B cell (primary cell): Measurements from ENCODE around the gene ARX. TPM values are rescaled to one million over a fixed set of nuclear protein-coding genes. Genes with fewer than 3 reads are reported as not detected.
A peak's percentile ranks its signal among the peaks of the same experiment; 100 is the strongest.

Source experiments
- ATAC-seq: fragments of 200-7000 bp; cut with Tn5 transposase; one replicate; pipeline ENCODE4 v1.10.0; 2021; ENCODE audit warnings: low read depth, mild to moderate bottlenecking, moderate number of reproducible peaks, moderate library complexity
- CTCF ChIA-PET: fragments of 350-600 bp; sonication (Branson Sonifier 250); formaldehyde crosslinking; loops from one replicate; lab custom pipeline; 2021; ENCODE audit warnings: antibody characterized with exemption, inconsistent platforms; lab: Charles Lee
- POLR2A ChIA-PET: fragments of 350-600 bp; sonication (Branson Sonifier 250); formaldehyde crosslinking; loops from one replicate; lab custom pipeline; 2021; ENCODE audit warnings: antibody characterized with exemption; lab: Charles Lee
- DNase-seq: peaks from one replicate; pipeline ENCODE4 v3.0.0; 2013
- H2AFZ ChIP-seq: 2 replicates; pipeline ENCODE4 v1.6.1; 2012; ENCODE audit warnings: mild to moderate bottlenecking, low read depth, low read length; ENCODE audit not compliant: insufficient read depth, poor library complexity, severe bottlenecking
- H3K27ac ChIP-seq, 2 donors: 1 replicate in 1 of 2; 2 replicates in 1 of 2; pipeline ENCODE4 v1.5.1; 2012 to 2013; ENCODE audit warnings: low read length in 2 of 2, mild to moderate bottlenecking in 2 of 2, moderate library complexity in 1 of 2
- H3K27me3 ChIP-seq, 4 experiments: fragments of 200-600 bp in 1 of 4; sonication (generic) in 1 of 4; replicated peaks in 1 of 4; 1 replicate in 2 of 4; 2 replicates in 2 of 4; pipeline versions ENCODE4 v1.6.1 to v1.7.0; 2013 to 2016; ENCODE audit warnings: low read length in 3 of 4, mild to moderate bottlenecking in 2 of 4, mixed read lengths in 1 of 4, moderate library complexity in 1 of 4; ENCODE audit not compliant: insufficient read depth in 4 of 4, control insufficient read depth in 3 of 4; ENCODE audit errors: control extremely low read depth in 1 of 4
- H3K36me3 ChIP-seq, 2 experiments: replicated peaks in 1 of 2; 1 replicate in 1 of 2; 2 replicates in 1 of 2; pipeline versions ENCODE4 v1.6.1 to v1.7.1; 2013; ENCODE audit warnings: low read length in 1 of 2; ENCODE audit not compliant: insufficient read depth in 2 of 2, control insufficient read depth in 1 of 2; ENCODE audit errors: control extremely low read depth in 1 of 2, extremely low read depth in 1 of 2
- H3K4me1 ChIP-seq, 2 donors: fragments of 200-600 bp in 1 of 2; sonication (generic) in 1 of 2; 1 replicate in 1 of 2; 2 replicates in 1 of 2; pipeline versions ENCODE4 v1.5.1 to v1.6.1; 2013 to 2017; ENCODE audit warnings: low read length in 2 of 2; ENCODE audit not compliant: control insufficient read depth in 2 of 2, insufficient read depth in 2 of 2
- H3K4me2 ChIP-seq: replicated peaks from 2 replicates; pipeline ENCODE3; 2012; ENCODE audit warnings: mild to moderate bottlenecking, low read depth, low read length; ENCODE audit not compliant: poor library complexity, severe bottlenecking
- H3K4me3 ChIP-seq, 5 experiments: fragments of 200-600 bp in 1 of 5; sonication (generic) in 1 of 5; 1 replicate in 3 of 5; 2 replicates in 2 of 5; pipeline versions ENCODE4 v1.5.1 to v1.7.0; 2011 to 2016; ENCODE audit warnings: low read length in 4 of 5, mild to moderate bottlenecking in 4 of 5, low read depth in 2 of 5, control low read depth in 1 of 5, moderate library complexity in 1 of 5; ENCODE audit not compliant: insufficient read depth in 1 of 5; ENCODE audit errors: control extremely low read depth in 1 of 5, extremely low read depth in 1 of 5
- H3K79me2 ChIP-seq: fragments of 200-600 bp; sonication (generic); one replicate; pipeline ENCODE4 v1.6.0; 2016; ENCODE audit warnings: low read length; ENCODE audit not compliant: control insufficient read depth, insufficient read depth
- H3K9ac ChIP-seq: fragments of 200-600 bp; sonication (generic); 2 replicates; pipeline ENCODE4 v1.6.1; 2017; ENCODE audit warnings: mild to moderate bottlenecking, low read length, moderate library complexity
- H3K9me3 ChIP-seq, 3 donors: one replicate each; pipeline versions ENCODE4 v1.6.1 to v1.7.1; 2013; ENCODE audit warnings: low read length in 2 of 3; ENCODE audit not compliant: control insufficient read depth in 2 of 3, insufficient read depth in 1 of 3; ENCODE audit errors: control extremely low read depth in 1 of 3
- H4K20me1 ChIP-seq: 2 replicates; pipeline ENCODE4 v1.6.0; 2012; ENCODE audit warnings: mild to moderate bottlenecking, low read length; ENCODE audit not compliant: insufficient read depth, control insufficient read depth, poor library complexity, severe bottlenecking
- H3K27ac Mint-ChIP-seq: one replicate; pipeline ENCODE4 v1.8.0; 2021; ENCODE audit warnings: mixed read lengths
- H3K27me3 Mint-ChIP-seq: one replicate; pipeline ENCODE4 v1.8.0; 2021; ENCODE audit warnings: mixed read lengths
- H3K4me1 Mint-ChIP-seq: one replicate; pipeline ENCODE4 v1.8.0; 2021; ENCODE audit warnings: mixed read lengths
- H3K4me3 Mint-ChIP-seq: one replicate; pipeline ENCODE4 v1.8.0; 2021; ENCODE audit warnings: mixed read lengths
- H3K9me3 Mint-ChIP-seq: one replicate; pipeline ENCODE4 v1.8.0; 2022; ENCODE audit warnings: mixed read lengths; ENCODE audit not compliant: insufficient read depth
- CTCF ChIP-seq: fragments of 200-600 bp; IDR thresholded peaks from one replicate; pipeline ENCODE4 v1.8.0; 2022; ENCODE audit warnings: antibody characterized with exemption, mild to moderate bottlenecking
- EZH2 ChIP-seq: IDR thresholded peaks from 2 replicates; pipeline ENCODE4 v1.6.1; 2012; ENCODE audit warnings: borderline replicate concordance, low read depth, mild to moderate bottlenecking, moderate library complexity, low read length; ENCODE audit not compliant: insufficient read depth, poor library complexity, severe bottlenecking
- WGBS: methylation state at CpG from one replicate; pipeline ENCODE4 v1.1.5; 2013; ENCODE audit warnings: missing lambda C conversion rate; ENCODE audit not compliant: insufficient coverage; 5-methylcytosine and 5-hydroxymethylcytosine counted together
- intact Hi-C: fragments of 100-400 bp; cut with micrococcal nuclease; formaldehyde crosslinking; loops from one replicate; pipeline ENCODE4 v1.10.0; 2022
- polyA plus RNA-seq: library from polyadenylated mRNA; depleted of rRNA; stranded (reverse); fragments of >200 nt; gene quantifications from 2 replicates; pipeline ENCODE4 v1.2.3, GENCODE V29; 2012
- total RNA-seq, 2 donors: library from RNA; stranded (reverse); fragments of 120-200 nt in 1 of 2; gene quantifications; 1 replicate in 1 of 2; 2 replicates in 1 of 2; pipeline versions ENCODE4 v1.2.3 to v1.2.4, GENCODE V29; 2013 to 2022

ARX gene
- total and polyA plus RNA-seq, 2 donors (not counting 1 experiment from before 2014, with no cell fraction given) = not detected

DNA sequence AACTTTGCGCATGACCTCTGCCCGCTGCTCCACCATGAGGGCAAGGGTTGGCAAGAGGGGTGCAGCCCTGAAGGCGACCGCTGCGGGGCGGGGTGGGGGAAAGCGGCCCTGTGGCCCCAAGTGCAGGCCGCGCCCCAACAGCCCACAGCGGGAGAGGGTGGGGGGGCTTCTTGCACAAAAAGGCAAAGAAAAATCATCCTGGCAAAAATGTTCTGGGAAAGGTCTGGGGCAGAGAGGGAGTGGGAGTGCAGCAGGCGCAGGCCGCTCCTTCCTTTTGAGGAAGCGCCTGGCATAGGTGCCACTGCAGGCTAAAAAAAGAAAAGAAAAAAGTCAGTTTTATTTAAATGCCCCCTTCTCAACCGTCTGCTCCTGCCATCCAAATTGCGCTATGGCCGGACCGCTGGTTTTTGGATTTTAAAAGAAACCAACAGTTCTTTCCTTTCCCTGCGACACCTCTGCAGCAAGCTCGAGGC lies 1.4 kb downstream of the ARX start:
- peaks cover 11% of the 10 kb centered on the region for H3K4me1 Mint-ChIP-seq
- Histone ChIP-seq H3K4me1 (peaks cover 27 to 35% of the 10 kb centered on the region in 2 donors), H3K9ac (no peak overlapping the region), H3K27ac (no peak overlapping the region), H3K79me2 (no peaks in the 10 kb centered on the region), H3K27me3 (peaks cover 0 to 68% (median 35%) of the 10 kb centered on the region in 4 experiments), H3K36me3 (no peaks in the 10 kb centered on the region), H3K4me3 (no peak overlapping the region), H3K9me3 (peaks cover 0 to 33% (median 0%) of the 10 kb centered on the region in 3 donors), H3K4me2 (no peak overlapping the region), H2AFZ (no peak overlapping the region), H4K20me1 (no peaks in the 10 kb centered on the region)
- no peak for TF ChIP-seq EZH2
- TF ChIP-seq CTCF = no peak
- ChIA-PET CTCF (no interaction called here), POLR2A (no interaction called here)
- WGBS = 14% methylated on average over 6 of the region's 19 CpGs
- DNase-seq = no peak
- ATAC-seq = no peak
- H3K4me3 Mint-ChIP-seq = peak overlapping the region; percentile 54
- H3K27ac Mint-ChIP-seq = no peak overlapping the region
- intact Hi-C loops = no loop called here
- no peaks in the 10 kb centered on the region for H3K9me3 Mint-ChIP-seq
- peaks cover 29% of the 10 kb centered on the region for H3K27me3 Mint-ChIP-seq

DNA sequence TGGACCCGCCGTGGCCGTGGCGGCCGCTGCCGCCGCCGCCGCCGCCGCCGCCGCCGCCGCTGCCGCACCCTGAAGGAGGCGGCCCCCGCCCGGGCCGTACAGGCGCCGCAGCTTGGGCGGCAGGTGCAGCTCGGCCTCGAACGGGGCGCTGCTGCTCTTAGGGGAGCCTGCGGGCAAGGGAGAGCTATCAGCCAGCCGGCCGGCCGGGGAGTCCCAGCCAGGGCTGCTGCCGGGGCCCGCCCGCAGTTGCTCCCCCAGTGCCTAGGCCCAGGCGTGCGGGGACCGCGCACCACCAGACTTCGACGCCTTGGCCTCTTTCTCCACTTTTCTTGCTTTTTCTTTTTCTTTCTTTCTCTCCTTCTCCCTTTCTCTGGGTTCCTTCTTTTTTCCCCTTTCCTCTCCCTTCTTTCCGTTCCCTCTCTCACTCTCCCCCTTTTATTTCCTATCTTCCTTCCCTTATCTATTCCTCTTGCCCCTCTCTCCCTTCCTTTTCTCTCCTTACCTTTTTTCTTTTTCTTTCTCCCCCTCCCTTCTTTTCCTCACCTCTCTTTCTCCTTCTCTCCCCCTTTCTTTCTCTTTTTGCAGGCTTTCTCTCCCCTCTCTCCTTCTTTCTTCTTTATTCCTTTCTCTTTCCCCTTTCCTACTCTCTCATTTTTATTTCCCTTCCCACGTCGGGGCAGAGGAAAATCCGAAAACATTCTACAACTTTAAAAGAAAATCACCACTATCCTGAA lies 2.0 kb downstream of the ARX start:
- 2% methylated on average over 41 of the region's 44 CpGs for WGBS
- ChIA-PET CTCF (no interaction called here), POLR2A (no interaction called here)
- TF ChIP-seq CTCF = no peak
- TF ChIP-seq EZH2 = no peak
- Histone ChIP-seq H3K79me2 (no peaks in the 10 kb centered on the region), H3K4me1 (peaks cover 27 to 35% of the 10 kb centered on the region in 2 donors), H3K9ac (no peak overlapping the region), H4K20me1 (no peaks in the 10 kb centered on the region), H3K4me3 (peak overlapping the region in 1 of 5 experiments; percentile 12), H3K36me3 (no peaks in the 10 kb centered on the region), H3K4me2 (peak overlapping the region; percentile 54), H3K27ac (no peak overlapping the region), H3K27me3 (peaks cover 0 to 69% (median 34%) of the 10 kb centered on the region in 4 experiments), H3K9me3 (peaks cover 0 to 33% (median 0%) of the 10 kb centered on the region in 3 donors), H2AFZ (no peak overlapping the region)
- Mint-ChIP-seq H3K9me3 (no peaks in the 10 kb centered on the region), H3K4me1 (peaks cover 11% of the 10 kb centered on the region), H3K4me3 (peak overlapping the region; percentile 54), H3K27me3 (peaks cover 26% of the 10 kb centered on the region), H3K27ac (no peak overlapping the region)
- ATAC-seq (peak; percentile 41), DNase-seq (no peak)
- intact Hi-C loops = no loop called here
